BE2C (cell line): ENCODE data around the gene GPD1.
"Not testable (repeated sequence)": the region's sequence is repeated elsewhere in the genome, so short reads cannot be mapped to it uniquely, and the experiment has no call there.

Source experiments
- DNase-seq: peaks from one replicate; pipeline ENCODE4 v3.0.0-alpha.2; 2020
- H3K27me3 ChIP-seq: fragments of 250-450 bp; sonication (Bioruptor Pico); 2 replicates; pipeline ENCODE4 v1.5.1; 2020; ENCODE audit warnings: mild to moderate bottlenecking
- H3K36me3 ChIP-seq: fragments of 250-450 bp; sonication (Bioruptor Pico); 2 replicates; pipeline ENCODE4 v1.5.1; 2020; ENCODE audit warnings: mild to moderate bottlenecking
- H3K4me1 ChIP-seq: fragments of 250-450 bp; sonication (Bioruptor Pico); 2 replicates; pipeline ENCODE4 v1.5.1; 2020
- H3K4me3 ChIP-seq: 2 replicates; pipeline ENCODE4 v1.5.1; 2011; ENCODE audit warnings: low read depth, low read length
- H3K9me3 ChIP-seq: fragments of 250-450 bp; sonication (Bioruptor Pico); 2 replicates; pipeline ENCODE4 v1.5.1; 2020
- TF ChIP-seq, protein P1 (sequence below): IDR thresholded peaks from 2 replicates; pipeline ENCODE4 v1.5.1; 2012; ENCODE audit warnings: mild to moderate bottlenecking, low read depth, low read length

The GPD1 gene

DNA sequence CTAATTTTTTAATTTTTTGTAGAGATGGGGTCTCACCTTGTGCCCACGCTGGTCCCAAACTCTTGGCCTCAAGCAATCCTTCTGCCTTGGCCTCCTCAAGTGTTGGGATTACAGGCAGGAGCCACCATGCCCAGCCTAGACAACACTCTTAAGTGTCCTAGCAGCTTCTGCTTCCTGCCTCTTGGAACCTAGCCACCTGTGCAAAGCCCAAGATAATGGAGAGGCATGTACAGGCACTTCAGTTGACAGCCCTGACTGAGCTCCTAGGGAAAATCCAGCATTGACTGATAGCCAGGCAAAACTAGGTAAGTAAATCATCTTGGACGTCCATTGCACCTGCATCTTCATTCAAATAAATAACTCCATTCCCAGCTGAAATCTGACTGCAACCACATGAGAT, 23.7 kb downstream of the GPD1 start:
- Histone ChIP-seq H3K27me3 (no peaks in the 10 kb centered on the region), H3K36me3 (peaks cover 28% of the 10 kb centered on the region), H3K9me3 (no peaks in the 10 kb centered on the region), H3K4me3 (no peak overlapping the region), H3K4me1 (peaks cover 13% of the 10 kb centered on the region)
- no peak for DNase-seq
- TF ChIP-seq, protein P1, sequence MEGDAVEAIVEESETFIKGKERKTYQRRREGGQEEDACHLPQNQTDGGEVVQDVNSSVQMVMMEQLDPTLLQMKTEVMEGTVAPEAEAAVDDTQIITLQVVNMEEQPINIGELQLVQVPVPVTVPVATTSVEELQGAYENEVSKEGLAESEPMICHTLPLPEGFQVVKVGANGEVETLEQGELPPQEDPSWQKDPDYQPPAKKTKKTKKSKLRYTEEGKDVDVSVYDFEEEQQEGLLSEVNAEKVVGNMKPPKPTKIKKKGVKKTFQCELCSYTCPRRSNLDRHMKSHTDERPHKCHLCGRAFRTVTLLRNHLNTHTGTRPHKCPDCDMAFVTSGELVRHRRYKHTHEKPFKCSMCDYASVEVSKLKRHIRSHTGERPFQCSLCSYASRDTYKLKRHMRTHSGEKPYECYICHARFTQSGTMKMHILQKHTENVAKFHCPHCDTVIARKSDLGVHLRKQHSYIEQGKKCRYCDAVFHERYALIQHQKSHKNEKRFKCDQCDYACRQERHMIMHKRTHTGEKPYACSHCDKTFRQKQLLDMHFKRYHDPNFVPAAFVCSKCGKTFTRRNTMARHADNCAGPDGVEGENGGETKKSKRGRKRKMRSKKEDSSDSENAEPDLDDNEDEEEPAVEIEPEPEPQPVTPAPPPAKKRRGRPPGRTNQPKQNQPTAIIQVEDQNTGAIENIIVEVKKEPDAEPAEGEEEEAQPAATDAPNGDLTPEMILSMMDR: no peak

DNA sequence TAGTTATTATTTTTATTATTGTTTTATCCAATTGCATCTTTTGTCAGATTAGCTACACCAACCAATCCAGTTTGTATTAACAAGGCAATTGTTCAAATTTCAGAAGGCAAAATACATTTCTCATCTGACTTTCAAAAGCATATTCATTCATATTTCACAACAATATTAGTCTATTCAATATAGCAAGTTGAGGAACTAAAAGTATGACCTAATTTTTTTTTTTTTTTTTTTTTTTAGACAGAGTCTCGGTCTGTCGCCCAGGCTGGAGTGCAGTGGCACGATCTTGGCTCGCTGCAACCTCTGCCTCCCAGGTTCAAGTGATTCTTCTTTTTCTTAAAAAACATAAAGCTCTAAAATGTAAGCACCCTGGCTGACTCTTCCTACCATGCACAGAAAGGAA, 25.5 kb downstream of the GPD1 start:
- Histone ChIP-seq H3K4me3 (no peak overlapping the region), H3K4me1 (peaks cover 13% of the 10 kb centered on the region), H3K9me3 (no peaks in the 10 kb centered on the region), H3K36me3 (peaks cover 38% of the 10 kb centered on the region), H3K27me3 (no peaks in the 10 kb centered on the region)
- TF ChIP-seq, protein P1: no peak
- no peak for DNase-seq

DNA sequence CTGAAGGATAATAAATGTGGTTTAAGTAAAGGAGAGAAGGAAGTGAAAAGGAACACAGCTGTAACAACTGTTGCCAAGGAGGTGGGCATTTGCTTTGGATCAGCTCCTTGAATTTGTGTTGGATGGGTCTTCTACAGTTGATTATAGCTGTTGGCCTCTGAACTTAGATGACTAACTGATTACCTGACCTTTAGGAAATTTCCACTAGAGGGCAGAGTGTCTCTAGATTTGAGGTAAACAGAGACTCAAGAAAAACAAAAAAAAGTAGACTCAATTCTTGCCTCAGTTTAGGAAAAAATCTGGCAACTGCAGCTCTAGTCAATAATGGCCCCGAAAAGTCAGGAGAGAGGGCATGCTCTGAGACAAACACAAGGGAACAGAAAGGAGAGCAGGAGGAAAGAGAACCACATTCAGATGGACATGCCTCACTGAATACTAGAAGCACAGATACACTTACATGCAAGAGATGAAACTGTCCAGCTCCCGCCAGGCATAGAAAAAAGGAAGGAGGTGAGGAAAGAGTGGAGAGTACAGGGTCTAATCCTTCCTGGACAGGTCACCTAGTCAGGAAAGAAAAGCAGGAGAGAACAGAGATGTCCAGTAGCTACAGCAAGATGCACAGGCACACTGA, 28.8 kb downstream of the GPD1 start:
- H3K36me3 ChIP-seq: peaks cover 38% of the 10 kb centered on the region
- TF ChIP-seq, protein P1: peak; percentile 77
- no peaks in the 10 kb centered on the region for H3K9me3 ChIP-seq
- no peak overlapping the region for H3K4me3 ChIP-seq
- H3K4me1 ChIP-seq: peaks cover 13% of the 10 kb centered on the region
- DNase-seq: no peak
- H3K27me3 ChIP-seq: no peaks in the 10 kb centered on the region

DNA sequence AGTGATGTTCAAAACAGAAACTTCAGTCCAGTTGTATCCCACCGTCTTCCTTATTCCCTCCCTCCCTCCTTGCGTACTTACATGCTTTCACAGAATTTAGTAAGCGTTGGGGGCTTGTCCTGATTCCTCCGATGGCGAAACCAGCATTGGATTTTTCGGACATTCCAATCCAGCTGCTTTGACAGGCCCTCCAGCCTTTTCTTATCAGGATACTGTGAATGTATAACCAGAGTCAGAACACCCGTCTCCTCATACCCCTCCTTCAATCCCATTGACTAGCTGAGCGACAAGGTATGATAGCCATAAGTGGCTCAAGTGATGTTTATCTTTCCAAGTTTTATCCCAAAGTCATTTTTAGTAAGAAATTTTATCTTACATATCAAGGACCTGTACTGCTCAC, 39.2 kb downstream of the GPD1 start:
- TF ChIP-seq, protein P1: no peak
- Histone ChIP-seq H3K4me1 (peaks cover 5% of the 10 kb centered on the region), H3K27me3 (no peaks in the 10 kb centered on the region), H3K9me3 (no peaks in the 10 kb centered on the region), H3K4me3 (no peak overlapping the region), H3K36me3 (peaks cover 5% of the 10 kb centered on the region; the same call in 1 of the 2 replicates)
- no peak for DNase-seq

DNA sequence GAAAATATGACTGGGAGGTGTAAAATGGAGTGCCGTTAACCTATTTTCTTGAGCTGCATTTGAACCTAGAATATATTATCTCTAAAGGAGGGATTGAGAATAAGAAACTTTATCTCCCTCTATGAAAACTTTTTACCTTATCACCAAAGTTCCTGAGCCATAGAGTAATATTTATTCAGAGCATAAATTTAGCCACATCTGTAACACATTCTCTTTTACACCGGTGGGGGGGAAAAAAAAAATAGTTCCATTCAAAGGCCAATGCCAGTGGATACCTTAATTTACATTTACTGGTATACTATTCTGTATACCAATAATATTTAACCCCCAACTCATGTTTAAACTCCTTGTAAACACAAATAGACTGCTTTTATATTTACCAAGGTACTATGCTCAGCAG, 41.6 kb downstream of the GPD1 start:
- Histone ChIP-seq H3K36me3 (peaks cover 3% of the 10 kb centered on the region; the same call in 1 of the 2 replicates), H3K4me3 (no peak overlapping the region), H3K4me1 (peaks cover 5% of the 10 kb centered on the region), H3K27me3 (no peaks in the 10 kb centered on the region), H3K9me3 (no peaks in the 10 kb centered on the region)
- TF ChIP-seq, protein P1: no peak
- DNase-seq: no peak

DNA sequence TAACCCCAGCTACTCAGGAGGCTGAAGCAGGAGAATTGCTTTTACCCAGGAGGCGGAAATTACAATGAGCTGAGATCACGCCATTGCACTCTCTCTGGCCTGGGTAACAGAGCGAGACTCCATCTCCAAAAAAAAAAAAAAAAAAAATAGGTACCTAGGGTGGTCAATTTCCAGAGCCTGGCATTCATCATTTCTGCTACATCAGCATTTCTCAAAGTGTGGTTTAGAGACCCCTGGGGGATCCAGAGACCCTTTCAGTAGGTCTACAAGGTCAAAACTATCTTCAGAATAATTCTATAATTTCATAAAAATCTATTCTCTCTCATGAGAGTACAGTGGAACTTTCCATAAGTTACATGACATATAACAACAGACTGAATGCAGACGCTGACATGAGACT, 43.5 kb downstream of the GPD1 start:
- Histone ChIP-seq H3K4me1 (peaks cover 5% of the 10 kb centered on the region), H3K4me3 (no peak overlapping the region), H3K36me3 (peaks cover 2% of the 10 kb centered on the region; the same call in 1 of the 2 replicates), H3K27me3 (no peaks in the 10 kb centered on the region), H3K9me3 (no peaks in the 10 kb centered on the region)
- TF ChIP-seq, protein P1: no peak
- DNase-seq: no peak

DNA sequence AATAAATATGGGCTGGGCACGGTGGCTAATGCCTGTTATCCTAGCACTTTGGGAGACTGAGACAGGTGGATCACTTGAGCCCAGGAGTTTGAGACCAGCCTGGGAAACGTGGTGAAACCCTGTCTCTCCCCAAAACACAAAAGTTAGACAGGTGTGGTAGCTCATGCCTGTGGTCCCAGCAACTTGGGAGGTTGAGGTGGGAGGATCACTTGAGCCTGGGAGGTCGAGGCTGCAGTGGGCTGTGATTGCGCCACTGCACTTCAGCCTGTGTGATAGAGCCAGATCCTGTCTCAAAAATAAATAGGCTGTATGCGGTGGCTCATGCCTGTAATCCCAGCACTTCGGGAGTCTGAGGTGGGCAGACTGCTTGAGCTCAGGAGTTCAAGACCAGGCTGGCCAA, 44.2 kb downstream of the GPD1 start:
- not testable (repeated sequence) for H3K36me3 ChIP-seq, H3K4me1 ChIP-seq, H3K9me3 ChIP-seq, H3K27me3 ChIP-seq, DNase-seq, H3K4me3 ChIP-seq
